Measurements from ENCODE around the gene SLC6A9.

SLC6A9 gene

DNA sequence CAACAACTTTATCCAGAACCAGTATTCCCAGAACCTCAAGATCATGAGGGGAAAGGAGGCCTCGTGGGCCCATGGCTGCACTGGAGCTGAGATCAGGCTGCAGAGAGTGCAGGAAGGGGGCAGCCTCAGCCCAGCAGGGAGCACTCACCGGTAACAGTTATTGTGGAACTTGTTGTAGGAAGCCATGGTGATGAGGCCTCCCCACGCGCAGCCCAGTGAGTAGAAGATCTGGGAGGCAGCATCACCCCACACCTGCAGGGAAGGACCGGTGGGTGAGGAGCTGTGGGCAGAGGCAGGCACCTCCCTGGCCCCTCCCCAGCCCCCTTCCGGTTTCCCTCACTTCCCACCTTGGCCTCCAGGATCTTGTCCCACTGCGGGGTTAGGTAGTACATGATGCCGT, 29.1 kb downstream of the SLC6A9 start:
- DNase-seq (ENCODE audit: low spot score), result no peak

DNA sequence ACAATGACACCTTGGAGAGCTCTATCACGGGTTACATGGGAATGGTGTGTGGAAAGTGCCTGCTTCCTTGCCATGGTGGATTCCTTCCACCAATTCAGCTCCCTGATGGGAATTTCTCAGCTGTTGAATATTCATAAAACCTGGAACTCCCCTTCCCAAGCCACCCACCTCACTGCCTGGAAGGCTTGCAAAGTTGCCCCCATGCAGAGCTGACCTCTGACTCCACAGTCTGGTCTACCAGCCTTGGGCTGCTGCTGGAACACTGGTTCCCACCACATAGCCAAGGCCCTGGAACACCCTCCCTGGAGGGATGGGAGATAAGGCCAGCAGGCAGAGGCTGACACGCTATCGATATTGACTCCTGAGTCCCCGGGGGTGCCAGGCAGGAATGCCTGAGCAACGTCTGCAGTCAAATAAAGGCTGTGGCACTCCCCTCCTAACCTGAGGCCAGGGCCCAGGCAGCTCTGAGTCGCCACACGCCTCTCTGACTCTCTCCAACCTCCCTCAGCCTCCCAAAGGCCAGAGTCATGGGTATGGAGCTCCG, 31.1 kb downstream of the SLC6A9 start:
- DNase-seq (ENCODE audit: low spot score), result no peak

DNA sequence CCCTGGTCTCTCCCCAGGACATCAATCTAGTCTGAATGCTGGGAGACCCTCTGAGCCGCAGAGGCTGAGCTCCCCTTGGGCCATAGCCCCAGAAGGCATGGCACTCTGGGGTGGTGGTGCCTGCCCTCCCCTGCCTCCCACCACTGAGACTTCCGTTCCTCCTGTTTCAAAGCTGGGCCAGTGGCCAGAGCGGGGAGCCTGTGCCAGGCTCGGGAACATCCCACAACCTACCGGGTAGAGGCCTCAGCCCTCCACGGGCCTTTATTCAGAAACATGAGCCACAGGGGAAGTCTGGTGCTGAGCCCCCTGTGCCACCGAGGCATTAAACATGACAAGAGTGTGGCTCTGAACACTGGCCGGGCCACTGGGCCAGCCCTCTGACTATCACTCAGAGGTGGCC, 31.8 kb downstream of the SLC6A9 start:
- DNase-seq (ENCODE audit: low spot score), result no peak

GRCh38 chr1:43998000-43998378, 33.3 kb downstream of the SLC6A9 start:
- DNase-seq (ENCODE audit: low spot score), result no peak

DNA sequence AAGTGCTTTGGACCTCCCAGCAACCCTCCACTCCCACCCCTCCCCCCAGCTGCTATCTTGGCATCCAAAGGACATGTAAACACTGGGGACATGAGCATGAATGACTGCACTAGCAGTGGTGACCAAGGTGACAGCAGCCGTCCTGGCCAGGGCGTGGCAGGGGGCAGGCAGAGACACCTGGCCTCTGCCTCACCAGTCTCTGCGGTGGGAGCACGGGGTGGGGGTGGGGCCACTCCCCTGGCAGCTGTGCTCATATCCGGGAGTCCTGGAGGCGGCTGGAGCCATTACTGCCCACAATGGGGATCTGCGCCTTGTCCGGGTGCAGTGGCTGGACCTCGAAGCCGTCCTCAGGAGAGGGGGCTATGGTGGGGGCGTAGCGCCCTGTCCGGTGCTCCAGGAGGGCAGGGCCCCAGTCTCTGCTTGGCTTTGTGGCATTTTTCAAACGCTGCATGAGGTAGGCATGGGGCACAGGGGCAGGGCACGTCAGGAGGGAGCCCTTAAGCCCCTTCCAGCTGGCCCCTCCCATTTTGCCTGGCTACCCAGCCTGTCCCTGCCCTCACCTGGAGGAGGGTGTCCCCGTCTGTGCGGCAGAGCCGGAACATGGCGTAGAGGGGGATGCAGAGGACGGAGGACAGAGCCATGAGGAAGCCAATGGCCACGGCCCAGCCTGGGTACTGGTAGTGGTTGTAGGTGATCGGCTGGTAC, 33.8 kb downstream of the SLC6A9 start:
- no peak for DNase-seq (ENCODE audit: low spot score)

DNA sequence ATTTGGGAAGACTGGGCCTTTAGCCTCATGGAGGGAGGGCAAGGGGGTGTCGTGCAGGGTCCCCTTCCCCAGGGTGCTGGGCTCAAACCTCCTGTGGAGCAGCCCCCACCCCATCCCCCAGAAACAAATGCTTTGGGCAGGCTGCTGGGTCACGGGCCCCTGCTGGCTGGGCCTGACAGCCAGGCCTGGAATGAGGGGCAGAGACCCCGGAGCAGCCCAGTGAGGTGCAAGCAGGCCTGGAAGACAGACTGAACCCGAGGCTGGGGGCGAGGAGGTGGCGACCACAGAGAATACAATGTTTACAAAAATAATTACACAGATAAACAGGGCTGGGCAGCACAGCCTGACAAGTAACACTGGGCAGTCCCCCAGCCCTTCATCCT, 34.5 kb downstream of the SLC6A9 start:
- DNase-seq (ENCODE audit: low spot score), result no peak

GRCh38 chr1:43995984-43996732, 35.1 kb downstream of the SLC6A9 start:
- DNase-seq (ENCODE audit: low spot score), result no peak

DNA sequence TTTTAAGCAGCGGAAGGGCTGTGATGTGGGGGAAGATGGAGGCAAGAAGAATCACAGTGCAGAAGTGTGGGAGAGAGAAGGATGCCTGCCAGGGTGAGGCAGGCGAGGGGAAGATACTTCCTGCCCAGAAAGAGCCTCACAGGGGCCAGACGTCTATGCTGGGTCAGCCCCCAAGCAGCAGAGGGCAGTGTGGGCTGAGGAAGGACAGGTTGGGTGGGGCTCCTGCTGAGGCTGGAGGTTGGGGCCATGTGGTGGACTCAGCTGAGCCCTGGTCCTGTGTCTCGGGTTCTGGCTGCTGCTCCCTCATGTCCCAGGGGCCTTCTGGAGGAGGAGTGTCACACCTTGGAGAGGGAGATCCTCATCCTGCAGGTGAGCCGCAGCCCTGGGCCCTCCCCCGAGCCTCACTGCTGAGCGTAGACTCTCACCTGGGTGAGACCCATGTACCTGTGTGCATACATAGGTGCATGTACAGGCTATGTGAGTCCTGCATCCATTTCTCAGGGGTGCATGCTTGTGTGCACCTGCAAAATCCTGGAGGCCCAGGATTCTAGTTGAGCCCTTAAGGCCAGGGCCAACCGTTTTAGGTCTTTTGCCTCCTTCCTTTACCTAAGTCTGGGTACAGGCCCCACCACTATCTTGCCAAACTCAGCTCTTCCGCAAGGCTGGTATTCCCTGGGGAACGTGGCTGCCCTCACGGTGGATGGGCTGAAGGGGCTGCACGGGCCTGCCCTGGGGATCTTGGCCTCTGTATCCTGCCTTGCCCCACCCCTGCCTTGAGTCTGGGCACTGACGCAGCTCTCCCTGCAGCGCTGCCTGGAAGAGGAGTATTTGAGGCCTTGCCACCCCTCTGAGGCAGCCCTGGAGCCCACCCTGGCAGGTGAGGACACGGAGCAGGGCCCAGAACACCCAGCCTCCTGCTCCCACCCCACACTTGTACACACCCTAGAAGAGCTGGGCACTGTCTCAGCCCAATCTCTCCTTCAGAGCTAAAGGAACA, 36.2 kb downstream of the SLC6A9 start:
- DNase-seq (ENCODE audit: low spot score), result no peak

GRCh38 chr1:43994071-43994470, 37.2 kb downstream of the SLC6A9 start:
- DNase-seq (ENCODE audit: low spot score), result no peak

GRCh38 chr1:43993206-43993914, 37.9 kb downstream of the SLC6A9 start:
- no peak for DNase-seq (ENCODE audit: low spot score)

DNA sequence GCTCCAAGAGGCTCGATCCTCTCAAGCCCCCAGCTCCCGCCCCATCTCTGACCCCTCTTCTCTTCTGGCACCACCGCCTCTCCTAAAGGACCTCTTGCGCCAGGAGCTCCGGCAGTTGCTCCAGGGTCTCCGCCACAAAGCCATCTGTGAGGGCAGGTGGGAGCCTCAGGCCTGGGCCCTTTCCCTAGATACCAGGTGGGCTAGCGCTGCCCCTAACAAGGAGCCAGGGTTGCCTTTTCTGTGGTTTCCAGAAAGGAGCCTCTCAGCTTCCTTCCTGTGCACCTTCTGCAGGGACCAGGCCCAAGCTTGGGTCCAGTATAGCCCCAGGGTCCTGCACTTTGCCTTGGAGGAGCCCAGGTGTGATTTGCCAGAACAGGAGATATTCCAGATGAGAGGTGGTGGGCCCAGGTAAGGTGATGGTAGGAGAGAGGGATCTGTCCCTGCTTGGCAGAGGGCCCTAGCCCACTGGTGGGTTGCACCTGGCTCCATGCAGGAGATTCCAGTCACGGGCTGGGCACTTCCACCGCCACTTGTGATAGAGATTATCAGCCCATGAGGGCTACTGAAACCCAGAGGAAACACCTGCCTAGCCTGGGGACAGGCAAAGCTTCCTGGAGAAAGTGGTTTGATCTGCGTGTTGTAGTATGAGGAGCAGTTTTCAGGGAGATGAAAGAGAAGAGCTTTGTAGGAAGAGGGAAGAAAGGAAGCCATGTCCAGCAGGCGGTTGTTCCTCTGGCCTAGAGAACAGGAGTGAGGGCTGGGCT, 38.8 kb downstream of the SLC6A9 start:
- DNase-seq (ENCODE audit: low spot score), result no peak

GRCh38 chr1:43991476-43992231, 39.6 kb downstream of the SLC6A9 start, which contains the start of gene CCDC24:
Gene CCDC24 (plus strand): TSS chr1:43991599. CDS start chr1:43991879, 280 bp downstream.
- peak; percentile 82 for DNase-seq (ENCODE audit: low spot score)

DNA sequence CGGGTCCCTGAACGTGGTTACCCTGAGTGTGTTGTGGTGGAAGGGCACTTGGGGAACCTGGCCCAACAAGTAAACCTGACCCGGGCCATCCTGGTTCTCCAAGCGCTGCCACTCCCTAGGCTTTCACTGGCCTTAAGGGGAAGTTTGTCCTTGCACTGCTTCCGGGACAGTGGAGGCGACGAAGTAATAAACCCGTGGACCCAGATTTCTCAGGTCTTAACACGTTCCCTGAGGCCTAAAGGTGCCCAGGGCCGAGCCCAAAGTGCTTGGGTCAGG, 40.1 kb downstream of the SLC6A9 start:
- DNase-seq (ENCODE audit: low spot score), result no peak

GRCh38 chr1:43990271-43991199, 40.7 kb downstream of the SLC6A9 start:
- no peak for DNase-seq (ENCODE audit: low spot score)

DNA sequence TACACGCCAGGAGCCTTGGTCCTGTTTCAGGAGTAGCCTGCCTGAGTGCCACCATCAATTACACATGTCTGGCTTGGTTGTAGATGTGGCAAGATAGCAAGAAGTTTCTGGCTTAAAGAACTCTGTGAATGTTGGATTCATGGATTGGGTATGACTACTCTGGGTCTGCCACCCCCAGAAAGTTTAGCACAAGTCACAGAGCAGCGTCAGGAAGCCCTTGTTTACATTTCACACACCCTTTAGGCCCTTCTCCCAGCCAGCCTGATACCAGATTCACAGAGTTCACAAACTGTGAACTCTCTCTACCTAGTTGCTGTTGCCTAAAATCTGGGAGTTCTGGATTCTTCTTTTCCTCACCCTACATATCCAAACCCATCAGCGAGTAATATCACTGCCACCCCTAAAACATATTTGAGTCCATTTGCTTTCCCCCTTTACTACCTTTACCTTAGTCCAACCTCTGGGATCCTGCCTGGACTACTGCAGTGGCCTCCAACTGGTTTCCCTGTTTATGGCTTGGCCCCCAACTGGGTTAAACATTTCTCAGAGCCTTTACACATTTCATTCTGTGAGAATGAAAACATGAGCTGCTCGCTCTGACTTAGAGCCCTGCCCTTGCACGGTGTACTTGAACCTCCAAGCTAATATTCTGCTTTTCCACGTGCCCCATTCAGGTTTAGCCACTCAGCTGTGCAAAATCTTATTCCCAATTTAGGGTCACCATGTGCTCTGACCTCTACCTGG, 43.9 kb downstream of the SLC6A9 start:
- no peak for DNase-seq (ENCODE audit: low spot score)

DNA sequence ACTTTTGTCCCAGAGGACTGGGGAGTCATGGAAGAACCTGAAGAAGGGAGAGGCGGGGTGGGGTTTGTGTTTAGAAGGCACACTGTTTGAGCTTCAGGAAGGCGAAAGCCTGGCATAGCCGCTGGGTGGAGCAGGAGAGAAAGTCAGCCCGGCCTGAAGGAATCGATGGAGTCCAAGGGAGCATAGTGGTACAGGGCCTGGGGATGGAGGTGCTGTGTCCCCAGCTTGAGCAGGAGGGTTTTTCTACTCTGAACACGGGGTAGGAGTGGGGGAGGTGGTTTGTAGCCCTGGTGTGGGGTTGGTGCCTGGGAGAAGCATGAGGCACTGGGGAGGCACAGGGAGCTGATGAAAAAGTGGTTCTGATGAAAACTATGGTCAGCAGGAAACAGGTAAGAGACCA, 44.5 kb downstream of the SLC6A9 start:
- DNase-seq (ENCODE audit: low spot score), result no peak

- DNase-seq (ENCODE audit: low spot score), result no peak
Measured at GRCh38 chr1:43985984-43986595, 45.2 kb downstream of the SLC6A9 start.

- DNase-seq (ENCODE audit: low spot score), result no peak
Measured at GRCh38 chr1:43984855-43985254, 46.4 kb downstream of the SLC6A9 start.
